Astrocyte (in vitro differentiated cells and primary cell): Measurements from ENCODE around the gene CCND2. TPM values are rescaled to one million over a fixed set of nuclear protein-coding genes. Genes with fewer than 3 reads are reported as not detected.

Experiments used
- DNase-seq: peaks from one replicate; pipeline ENCODE4 v3.0.0-alpha.2; 2010; ENCODE audit warnings: low read depth
- FAIRE-seq: peaks from 2 replicates; lab custom pipeline; 2011; peaks lifted over from hg19 to GRCh38; lab: Jason Lieb, UNC
- H2AFZ ChIP-seq: 2 replicates; pipeline ENCODE4 v1.6.0; 2012; ENCODE audit warnings: low read depth, low read length, inconsistent platforms
- H3K27ac ChIP-seq: 2 replicates; pipeline ENCODE4 v1.5.1; 2011; ENCODE audit warnings: low read depth, low read length, inconsistent platforms
- H3K27me3 ChIP-seq: 2 replicates; pipeline ENCODE4 v1.6.0; 2011; ENCODE audit warnings: low read length, inconsistent platforms; ENCODE audit not compliant: insufficient read depth
- H3K36me3 ChIP-seq: 2 replicates; pipeline ENCODE4 v1.5.1; 2011; ENCODE audit warnings: low read length, inconsistent platforms; ENCODE audit not compliant: insufficient read depth
- H3K4me1 ChIP-seq: 2 replicates; pipeline ENCODE4 v1.5.1; 2011; ENCODE audit warnings: low read length, inconsistent platforms; ENCODE audit not compliant: insufficient read depth
- H3K4me2 ChIP-seq: 2 replicates; pipeline ENCODE4 v1.6.0; 2012; ENCODE audit warnings: low read length, inconsistent platforms
- H3K4me3 ChIP-seq: 2 replicates; pipeline ENCODE4 v1.5.1; 2011; ENCODE audit warnings: low read depth, mild to moderate bottlenecking, low read length, inconsistent platforms; ENCODE audit not compliant: insufficient read depth
- H3K79me2 ChIP-seq: 2 replicates; pipeline ENCODE4 v1.6.0; 2012; ENCODE audit warnings: mild to moderate bottlenecking, low read length, inconsistent platforms; ENCODE audit not compliant: insufficient read depth
- H3K9ac ChIP-seq: 2 replicates; pipeline ENCODE4 v1.6.0; 2012; ENCODE audit warnings: mild to moderate bottlenecking, low read length, inconsistent platforms
- H3K9me3 ChIP-seq: 2 replicates; pipeline ENCODE4 v1.5.1; 2012; ENCODE audit warnings: low read depth, mild to moderate bottlenecking, low read length, inconsistent platforms; ENCODE audit not compliant: insufficient read depth
- H4K20me1 ChIP-seq: 2 replicates; pipeline ENCODE4 v1.6.0; 2012; ENCODE audit warnings: low read length, inconsistent platforms; ENCODE audit not compliant: insufficient read depth
- H3K27ac Mint-ChIP-seq: one replicate; pipeline ENCODE4 v1.8.0; 2021; ENCODE audit warnings: mild to moderate bottlenecking, mixed read lengths; ENCODE audit not compliant: unreplicated experiment
- H3K27me3 Mint-ChIP-seq: one replicate; pipeline ENCODE4 v1.8.0; 2021; ENCODE audit warnings: low read depth, mixed read lengths; ENCODE audit not compliant: unreplicated experiment
- H3K36me3 Mint-ChIP-seq: one replicate; pipeline ENCODE4 v1.8.0; 2021; ENCODE audit warnings: low read depth, mixed read lengths; ENCODE audit not compliant: unreplicated experiment
- H3K4me1 Mint-ChIP-seq: one replicate; pipeline ENCODE4 v1.8.0; 2021; ENCODE audit warnings: low read depth, mixed read lengths; ENCODE audit not compliant: unreplicated experiment
- H3K4me3 Mint-ChIP-seq: one replicate; pipeline ENCODE4 v1.8.0; 2021; ENCODE audit warnings: mild to moderate bottlenecking, moderate library complexity, mixed read lengths; ENCODE audit not compliant: unreplicated experiment
- H3K9me3 Mint-ChIP-seq: one replicate; pipeline ENCODE4 v1.8.0; 2021; ENCODE audit warnings: mild to moderate bottlenecking, mixed read lengths; ENCODE audit not compliant: unreplicated experiment
- EZH2 ChIP-seq: IDR thresholded peaks from 2 replicates; pipeline ENCODE4 v1.6.1; 2012; ENCODE audit warnings: mild to moderate bottlenecking, low read length, inconsistent platforms; ENCODE audit not compliant: insufficient read depth
- total RNA-seq: library from RNA; stranded (reverse); gene quantifications from 2 replicates; pipeline ENCODE4 v1.2.1, GENCODE V29; 2021
- TF ChIP-seq, protein P1 (sequence below): IDR thresholded peaks from 2 replicates; pipeline ENCODE4 v1.5.1; 2011; ENCODE audit warnings: low read depth, mild to moderate bottlenecking, inconsistent platforms, low read length, moderate library complexity; ENCODE audit not compliant: insufficient read depth

Gene CCND2
- total RNA-seq, 1 donor from 2014 or later: 726 TPM

GRCh38 chr12:4276524-4277204 lies 3.1 kb downstream of the CCND2 start:
- Histone ChIP-seq H3K4me1 (peaks cover 19% of the 10 kb centered on the region), H3K36me3 (no peaks in the 10 kb centered on the region), H3K9me3 (no peaks in the 10 kb centered on the region), H3K27me3 (peaks cover 68% of the 10 kb centered on the region), H4K20me1 (peaks cover 32% of the 10 kb centered on the region), H2AFZ (no peak overlapping the region), H3K9ac (peak overlapping the region; percentile 35), H3K79me2 (no peaks in the 10 kb centered on the region), H3K4me3 (no peak overlapping the region), H3K27ac (no peak overlapping the region), H3K4me2 (peak overlapping the region; percentile 43)
- TF ChIP-seq EZH2: peak; percentile 6
- TF ChIP-seq, protein P1, sequence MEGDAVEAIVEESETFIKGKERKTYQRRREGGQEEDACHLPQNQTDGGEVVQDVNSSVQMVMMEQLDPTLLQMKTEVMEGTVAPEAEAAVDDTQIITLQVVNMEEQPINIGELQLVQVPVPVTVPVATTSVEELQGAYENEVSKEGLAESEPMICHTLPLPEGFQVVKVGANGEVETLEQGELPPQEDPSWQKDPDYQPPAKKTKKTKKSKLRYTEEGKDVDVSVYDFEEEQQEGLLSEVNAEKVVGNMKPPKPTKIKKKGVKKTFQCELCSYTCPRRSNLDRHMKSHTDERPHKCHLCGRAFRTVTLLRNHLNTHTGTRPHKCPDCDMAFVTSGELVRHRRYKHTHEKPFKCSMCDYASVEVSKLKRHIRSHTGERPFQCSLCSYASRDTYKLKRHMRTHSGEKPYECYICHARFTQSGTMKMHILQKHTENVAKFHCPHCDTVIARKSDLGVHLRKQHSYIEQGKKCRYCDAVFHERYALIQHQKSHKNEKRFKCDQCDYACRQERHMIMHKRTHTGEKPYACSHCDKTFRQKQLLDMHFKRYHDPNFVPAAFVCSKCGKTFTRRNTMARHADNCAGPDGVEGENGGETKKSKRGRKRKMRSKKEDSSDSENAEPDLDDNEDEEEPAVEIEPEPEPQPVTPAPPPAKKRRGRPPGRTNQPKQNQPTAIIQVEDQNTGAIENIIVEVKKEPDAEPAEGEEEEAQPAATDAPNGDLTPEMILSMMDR: peak; percentile 85
- H3K4me3 Mint-ChIP-seq: peak overlapping the region; percentile 98
- FAIRE-seq: peak; percentile 26
- H3K36me3 Mint-ChIP-seq: peaks cover 34% of the 10 kb centered on the region
- H3K4me1 Mint-ChIP-seq: peaks cover 44% of the 10 kb centered on the region
- H3K9me3 Mint-ChIP-seq: no peaks in the 10 kb centered on the region
- H3K27me3 Mint-ChIP-seq: no peaks in the 10 kb centered on the region
- peak; percentile 65 for DNase-seq
- peak overlapping the region; percentile 98 for H3K27ac Mint-ChIP-seq

DNA sequence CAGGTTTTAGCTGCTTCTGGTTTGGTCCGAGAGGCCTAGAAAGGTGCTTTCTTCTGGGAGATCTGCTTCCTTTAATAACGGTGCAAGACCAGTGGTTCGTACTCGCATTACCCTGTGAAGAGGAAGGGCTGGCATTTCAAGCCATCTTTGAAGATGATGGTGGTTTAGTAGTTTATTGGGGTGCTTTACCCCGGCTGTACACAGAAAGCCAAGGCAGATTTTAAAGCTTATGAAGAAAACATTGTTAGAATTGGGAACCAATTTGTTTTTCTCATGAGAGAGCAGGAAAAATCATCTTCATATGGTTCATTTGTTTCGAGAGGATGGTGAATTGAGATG lies 3.6 kb downstream of the CCND2 start:
- Histone ChIP-seq H3K27me3 (peaks cover 65% of the 10 kb centered on the region), H3K27ac (no peak overlapping the region), H3K4me1 (peaks cover 18% of the 10 kb centered on the region), H4K20me1 (peaks cover 33% of the 10 kb centered on the region), H3K4me2 (peak overlapping the region; percentile 43), H3K4me3 (no peak overlapping the region), H3K36me3 (no peaks in the 10 kb centered on the region), H3K79me2 (no peaks in the 10 kb centered on the region), H3K9me3 (no peaks in the 10 kb centered on the region), H2AFZ (no peak overlapping the region), H3K9ac (peak overlapping the region; percentile 35)
- Mint-ChIP-seq H3K36me3 (peaks cover 36% of the 10 kb centered on the region), H3K27ac (peak overlapping the region; percentile 98), H3K4me3 (peak overlapping the region; percentile 98), H3K9me3 (no peaks in the 10 kb centered on the region), H3K4me1 (peaks cover 48% of the 10 kb centered on the region), H3K27me3 (no peaks in the 10 kb centered on the region)
- DNase-seq (no peak), FAIRE-seq (no peak)
- TF ChIP-seq, protein P1: no peak
- TF ChIP-seq EZH2: no peak

GRCh38 chr12:4277857-4278256 lies 4.3 kb downstream of the CCND2 start:
- H3K36me3 ChIP-seq: no peaks in the 10 kb centered on the region
- H3K4me1 Mint-ChIP-seq: peaks cover 48% of the 10 kb centered on the region
- no peaks in the 10 kb centered on the region for H3K9me3 Mint-ChIP-seq
- DNase-seq (no peak), FAIRE-seq (no peak)
- H3K27me3 Mint-ChIP-seq: no peaks in the 10 kb centered on the region
- H3K79me2 ChIP-seq: no peaks in the 10 kb centered on the region
- no peak overlapping the region for H2AFZ ChIP-seq
- no peak overlapping the region for H3K9ac ChIP-seq
- H3K4me1 ChIP-seq: peaks cover 13% of the 10 kb centered on the region
- H3K27me3 ChIP-seq: peaks cover 58% of the 10 kb centered on the region
- no peak overlapping the region for H3K4me3 ChIP-seq
- TF ChIP-seq EZH2: no peak
- TF ChIP-seq, protein P1: no peak
- H4K20me1 ChIP-seq: peaks cover 36% of the 10 kb centered on the region
- H3K27ac Mint-ChIP-seq: peak overlapping the region; percentile 70
- H3K27ac ChIP-seq: no peak overlapping the region
- peaks cover 40% of the 10 kb centered on the region for H3K36me3 Mint-ChIP-seq
- H3K4me3 Mint-ChIP-seq: peak overlapping the region; percentile 98
- no peak overlapping the region for H3K4me2 ChIP-seq
- H3K9me3 ChIP-seq: no peaks in the 10 kb centered on the region
